GM04504 (cell line): ENCODE data around the gene PRSS21.

Experiments used
- DNase-seq: peaks from one replicate; pipeline ENCODE4 v3.0.0-alpha.2; 2012; ENCODE audit warnings: low read depth

Gene PRSS21

GRCh38 chr16:2825906-2826305 lies 8.9 kb downstream of the PRSS21 start:
- DNase-seq, result no peak

- DNase-seq, result no peak
Observed at GRCh38 chr16:2826591-2827373, 9.7 kb downstream of the PRSS21 start.

- DNase-seq, result no peak
Observed at GRCh38 chr16:2827374-2827791, 10.3 kb downstream of the PRSS21 start.

- no peak for DNase-seq
Observed at GRCh38 chr16:2827831-2828520, 10.9 kb downstream of the PRSS21 start.

GRCh38 chr16:2828521-2828840 lies 11.4 kb downstream of the PRSS21 start:
- no peak for DNase-seq

GRCh38 chr16:2828876-2829430 lies 11.9 kb downstream of the PRSS21 start:
- no peak for DNase-seq

GRCh38 chr16:2829501-2830354 lies 12.7 kb downstream of the PRSS21 start, which contains the start of gene ZG16B:
TSS of gene ZG16B (plus strand) at chr16:2830303. CDS start at chr16:2830442, 139 bp downstream.
- DNase-seq, result no peak

GRCh38 chr16:2830355-2830695 lies 13.3 kb downstream of the PRSS21 start:
- DNase-seq, result no peak

- DNase-seq, result no peak
Observed at GRCh38 chr16:2831203-2831602, 14.2 kb downstream of the PRSS21 start.

- no peak for DNase-seq
Observed at GRCh38 chr16:2833776-2834175, 16.7 kb downstream of the PRSS21 start.

GRCh38 chr16:2834968-2835367 lies 17.9 kb downstream of the PRSS21 start:
- DNase-seq, result no peak

- DNase-seq, result peak; percentile 97
Observed at GRCh38 chr16:2835638-2836493, 18.8 kb downstream of the PRSS21 start.

- DNase-seq, result no peak
Observed at GRCh38 chr16:2836646-2837508, 19.8 kb downstream of the PRSS21 start.

GRCh38 chr16:2838928-2839327 lies 21.9 kb downstream of the PRSS21 start:
- peak; percentile 58 for DNase-seq

GRCh38 chr16:2839650-2840450 lies 22.8 kb downstream of the PRSS21 start:
- no peak for DNase-seq

GRCh38 chr16:2840914-2841313 lies 23.9 kb downstream of the PRSS21 start:
- no peak for DNase-seq

- DNase-seq, result no peak
Observed at GRCh38 chr16:2841606-2842339, 24.7 kb downstream of the PRSS21 start.

- no peak for DNase-seq
Observed at GRCh38 chr16:2842340-2843000, 25.4 kb downstream of the PRSS21 start.
